ENCODE measurements around the gene HMOX1.
A peak's percentile ranks its signal among the peaks of the same experiment; 100 is the strongest.

HMOX1 gene

DNA sequence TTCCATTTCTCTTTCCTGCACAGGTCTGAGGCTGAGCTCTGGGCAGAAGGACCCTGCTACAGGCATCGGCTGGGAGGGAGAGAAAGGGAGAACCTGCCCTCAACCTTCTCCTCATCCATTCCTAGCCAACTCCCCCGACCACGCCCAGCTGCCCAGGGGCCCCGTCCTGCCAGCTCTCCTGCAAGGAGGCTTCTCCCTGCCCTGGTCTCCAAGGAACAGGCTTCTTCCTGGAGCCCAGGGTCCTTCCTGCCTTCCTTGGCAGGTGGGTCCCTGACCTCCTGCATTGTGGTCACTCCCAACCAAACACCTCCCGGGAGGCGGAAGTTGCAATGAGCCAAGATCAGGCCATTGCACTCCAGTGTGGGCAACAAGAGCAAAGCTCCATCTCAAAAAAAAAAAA, 12.5 kb upstream of the HMOX1 start:
- no peaks in the 10 kb centered on the region for H3K9me2 ChIP-seq (replicated peaks; ENCODE audit: low read depth, low read length)
- no peaks in the 10 kb centered on the region for H3K27me3 ChIP-seq (ENCODE audit: insufficient read depth, low read length, poor library complexity, severe bottlenecking)
- H3K36me3 ChIP-seq (ENCODE audit: insufficient read depth, low read length), result no peaks in the 10 kb centered on the region
- no peaks in the 10 kb centered on the region for H3F3A ChIP-seq (ENCODE audit: low read depth)
- no peak overlapping the region for H3K4me3 ChIP-seq (ENCODE audit: low read length, poor library complexity, severe bottlenecking)
- no peaks in the 10 kb centered on the region for H3K79me2 ChIP-seq (ENCODE audit: insufficient read depth, low read length)
- H4K20me1 ChIP-seq (ENCODE audit: insufficient read depth, low read length, poor library complexity, severe bottlenecking), result no peaks in the 10 kb centered on the region
- H3K4me1 ChIP-seq (ENCODE audit: insufficient read depth, low read length, poor library complexity, severe bottlenecking), result peaks cover 4% of the 10 kb centered on the region
- H3K9ac ChIP-seq (ENCODE audit: low read depth, low read length, poor library complexity, severe bottlenecking), result no peak overlapping the region
- TF ChIP-seq, protein P1, sequence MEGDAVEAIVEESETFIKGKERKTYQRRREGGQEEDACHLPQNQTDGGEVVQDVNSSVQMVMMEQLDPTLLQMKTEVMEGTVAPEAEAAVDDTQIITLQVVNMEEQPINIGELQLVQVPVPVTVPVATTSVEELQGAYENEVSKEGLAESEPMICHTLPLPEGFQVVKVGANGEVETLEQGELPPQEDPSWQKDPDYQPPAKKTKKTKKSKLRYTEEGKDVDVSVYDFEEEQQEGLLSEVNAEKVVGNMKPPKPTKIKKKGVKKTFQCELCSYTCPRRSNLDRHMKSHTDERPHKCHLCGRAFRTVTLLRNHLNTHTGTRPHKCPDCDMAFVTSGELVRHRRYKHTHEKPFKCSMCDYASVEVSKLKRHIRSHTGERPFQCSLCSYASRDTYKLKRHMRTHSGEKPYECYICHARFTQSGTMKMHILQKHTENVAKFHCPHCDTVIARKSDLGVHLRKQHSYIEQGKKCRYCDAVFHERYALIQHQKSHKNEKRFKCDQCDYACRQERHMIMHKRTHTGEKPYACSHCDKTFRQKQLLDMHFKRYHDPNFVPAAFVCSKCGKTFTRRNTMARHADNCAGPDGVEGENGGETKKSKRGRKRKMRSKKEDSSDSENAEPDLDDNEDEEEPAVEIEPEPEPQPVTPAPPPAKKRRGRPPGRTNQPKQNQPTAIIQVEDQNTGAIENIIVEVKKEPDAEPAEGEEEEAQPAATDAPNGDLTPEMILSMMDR (conservative IDR thresholded peaks at IDR 0.05; ENCODE audit: low read length), result no peak
- TF ChIP-seq EZH2phosphoT487 (IDR thresholded peaks at IDR 0.05; ENCODE audit: borderline replicate concordance), result no peak
- no peak overlapping the region for H3K4me2 ChIP-seq (ENCODE audit: low read depth, low read length, poor library complexity, severe bottlenecking)
- H2AFZ ChIP-seq (ENCODE audit: low read length), result no peak overlapping the region
- no peaks in the 10 kb centered on the region for H3K9me3 ChIP-seq (ENCODE audit: insufficient read depth, low read depth, low read length)

DNA sequence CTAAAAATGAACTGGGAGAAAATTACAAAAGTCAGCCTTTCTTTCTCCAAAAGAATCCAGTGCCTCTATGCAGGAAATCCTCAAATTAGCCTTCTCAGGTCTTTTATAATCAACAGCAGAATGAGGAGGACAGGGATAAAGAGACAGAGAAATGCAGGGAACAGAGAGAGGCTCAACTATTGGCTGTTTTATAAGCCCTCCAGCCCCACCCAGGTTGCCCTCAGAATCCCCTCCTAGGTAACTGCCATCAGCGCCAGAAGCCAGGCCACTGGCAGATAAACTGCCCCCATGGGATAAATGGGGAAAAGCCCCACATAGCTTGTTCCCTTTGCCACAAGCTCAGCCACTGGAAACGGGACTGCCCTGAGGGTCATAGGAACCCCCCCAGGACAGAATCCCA, 10.9 kb upstream of the HMOX1 start:
- Histone ChIP-seq H3K4me3 (ENCODE audit: low read length, poor library complexity, severe bottlenecking) (no peak overlapping the region), H3K4me2 (ENCODE audit: low read depth, low read length, poor library complexity, severe bottlenecking) (no peak overlapping the region), H4K20me1 (ENCODE audit: insufficient read depth, low read length, poor library complexity, severe bottlenecking) (no peaks in the 10 kb centered on the region), H3K4me1 (ENCODE audit: insufficient read depth, low read length, poor library complexity, severe bottlenecking) (peaks cover 4% of the 10 kb centered on the region), H3F3A (ENCODE audit: low read depth) (no peaks in the 10 kb centered on the region), H3K36me3 (ENCODE audit: insufficient read depth, low read length) (no peaks in the 10 kb centered on the region), H3K9ac (ENCODE audit: low read depth, low read length, poor library complexity, severe bottlenecking) (no peak overlapping the region), H3K9me2 (replicated peaks; ENCODE audit: low read depth, low read length) (no peaks in the 10 kb centered on the region), H3K9me3 (ENCODE audit: insufficient read depth, low read depth, low read length) (no peaks in the 10 kb centered on the region), H2AFZ (ENCODE audit: low read length) (0 out of 2 replicates have a peak overlapping the region, but pooled peaks have one; percentile 7), H3K27me3 (ENCODE audit: insufficient read depth, low read length, poor library complexity, severe bottlenecking) (no peaks in the 10 kb centered on the region), H3K79me2 (ENCODE audit: insufficient read depth, low read length) (no peaks in the 10 kb centered on the region)
- no peak for TF ChIP-seq EZH2phosphoT487 (IDR thresholded peaks at IDR 0.05; ENCODE audit: borderline replicate concordance)
- TF ChIP-seq, protein P1 (conservative IDR thresholded peaks at IDR 0.05; ENCODE audit: low read length), result no peak

DNA sequence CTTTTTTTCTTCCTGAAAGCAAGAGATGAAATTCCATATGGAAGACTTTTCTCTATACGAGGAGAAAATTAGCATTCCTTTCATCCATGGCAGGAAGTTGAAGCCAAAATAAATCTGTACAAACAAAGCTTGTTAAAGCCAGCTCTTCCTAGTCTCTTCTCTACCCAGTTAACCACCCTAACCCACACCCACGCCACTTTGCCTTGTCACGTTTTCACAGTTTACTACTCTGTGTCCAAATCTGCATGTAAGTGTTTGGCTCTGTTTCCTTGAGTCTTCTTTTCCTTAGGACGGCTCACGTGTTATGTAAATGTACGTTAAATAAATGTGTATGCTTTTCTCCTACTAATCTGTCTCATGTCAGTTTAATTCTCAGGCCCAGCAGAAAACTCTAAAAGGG, 7.1 kb upstream of the HMOX1 start:
- H3K27me3 ChIP-seq (ENCODE audit: insufficient read depth, low read length, poor library complexity, severe bottlenecking), result no peaks in the 10 kb centered on the region
- no peak overlapping the region for H3K4me2 ChIP-seq (ENCODE audit: low read depth, low read length, poor library complexity, severe bottlenecking)
- H3K4me3 ChIP-seq (ENCODE audit: low read length, poor library complexity, severe bottlenecking), result no peak overlapping the region
- no peak for TF ChIP-seq EZH2phosphoT487 (IDR thresholded peaks at IDR 0.05; ENCODE audit: borderline replicate concordance)
- TF ChIP-seq, protein P1 (conservative IDR thresholded peaks at IDR 0.05; ENCODE audit: low read length), result no peak
- no peaks in the 10 kb centered on the region for H3K36me3 ChIP-seq (ENCODE audit: insufficient read depth, low read length)
- H3K9me2 ChIP-seq (replicated peaks; ENCODE audit: low read depth, low read length), result no peaks in the 10 kb centered on the region
- no peaks in the 10 kb centered on the region for H3F3A ChIP-seq (ENCODE audit: low read depth)
- H3K9ac ChIP-seq (ENCODE audit: low read depth, low read length, poor library complexity, severe bottlenecking), result no peak overlapping the region
- peaks cover 21% of the 10 kb centered on the region for H3K4me1 ChIP-seq (ENCODE audit: insufficient read depth, low read length, poor library complexity, severe bottlenecking)
- H2AFZ ChIP-seq (ENCODE audit: low read length), result no peak overlapping the region
- H3K9me3 ChIP-seq (ENCODE audit: insufficient read depth, low read depth, low read length), result no peaks in the 10 kb centered on the region
- no peaks in the 10 kb centered on the region for H4K20me1 ChIP-seq (ENCODE audit: insufficient read depth, low read length, poor library complexity, severe bottlenecking)
- H3K79me2 ChIP-seq (ENCODE audit: insufficient read depth, low read length), result no peaks in the 10 kb centered on the region

Measured in Loucy (cell line).